ENCODE data around the gene ITGBL1. TPM values are rescaled to one million over a fixed set of nuclear protein-coding genes. Genes with fewer than 3 reads are reported as not detected.

ITGBL1 gene
- total RNA-seq, 2 experiments from 2014 or later, result not detected

GRCh38 chr13:101465877-101466276 lies 13.4 kb downstream of the ITGBL1 start:
- Histone ChIP-seq H3K4me3 (ENCODE audit: low read length) (no peak overlapping the region), H3K4me1 (ENCODE audit: insufficient read depth, low read length) (no peaks in the 10 kb centered on the region), H3K36me3 (ENCODE audit: insufficient read depth, low read length) (no peaks in the 10 kb centered on the region), H3K9me3 (ENCODE audit: control insufficient read depth in 1 of 2, insufficient read depth in 1 of 2, low read length in 2 of 2) (no peaks in the 10 kb centered on the region), H3K27ac (ENCODE audit: low read depth in 1 of 2, low read length in 2 of 2) (no peak overlapping the region), H3K27me3 (ENCODE audit: control insufficient read depth in 1 of 2, insufficient read depth in 2 of 2, low read length in 2 of 2) (peaks cover 4 to 5% of the 10 kb centered on the region in 2 experiments)
- ChIA-PET CTCF (no interaction called here), POLR2A (no interaction called here)
- DNase-seq (no peak), ATAC-seq (ENCODE audit: poor library complexity) (no peak)
- peaks cover 4% of the 10 kb centered on the region for H3K27me3 Mint-ChIP-seq
- no peak overlapping the region for H3K4me3 Mint-ChIP-seq
- no peaks in the 10 kb centered on the region for H3K36me3 Mint-ChIP-seq (ENCODE audit: low read depth)
- no peak for TF ChIP-seq CTCF (IDR thresholded peaks at IDR 0.05)
- intact Hi-C loops (cut with DNase I, micrococcal nuclease), result no loop called here
- H3K4me1 Mint-ChIP-seq (ENCODE audit: low read depth), result no peaks in the 10 kb centered on the region
- no peak overlapping the region for H3K27ac Mint-ChIP-seq
- H3K9me3 Mint-ChIP-seq, result no peaks in the 10 kb centered on the region

- peaks cover 4% of the 10 kb centered on the region for H3K27me3 Mint-ChIP-seq
- ATAC-seq (ENCODE audit: poor library complexity), result no peak
- no peak for DNase-seq
- no peaks in the 10 kb centered on the region for H3K4me1 Mint-ChIP-seq (ENCODE audit: low read depth)
- no peaks in the 10 kb centered on the region for H3K9me3 Mint-ChIP-seq
- Histone ChIP-seq H3K27me3 (ENCODE audit: control insufficient read depth in 1 of 2, insufficient read depth in 2 of 2, low read length in 2 of 2) (peaks cover 4 to 5% of the 10 kb centered on the region in 2 experiments), H3K4me3 (ENCODE audit: low read length) (no peak overlapping the region), H3K27ac (ENCODE audit: low read depth in 1 of 2, low read length in 2 of 2) (no peak overlapping the region), H3K4me1 (ENCODE audit: insufficient read depth, low read length) (no peaks in the 10 kb centered on the region), H3K9me3 (ENCODE audit: control insufficient read depth in 1 of 2, insufficient read depth in 1 of 2, low read length in 2 of 2) (no peaks in the 10 kb centered on the region), H3K36me3 (ENCODE audit: insufficient read depth, low read length) (no peaks in the 10 kb centered on the region)
- TF ChIP-seq CTCF (IDR thresholded peaks at IDR 0.05), result no peak
- POLR2A ChIA-PET, result no interaction called here
- intact Hi-C loops (cut with DNase I, micrococcal nuclease), result no loop called here
- CTCF ChIA-PET, result no interaction called here
- no peak overlapping the region for H3K4me3 Mint-ChIP-seq
- no peaks in the 10 kb centered on the region for H3K36me3 Mint-ChIP-seq (ENCODE audit: low read depth)
- no peak overlapping the region for H3K27ac Mint-ChIP-seq
These were observed 14.9 kb downstream of the ITGBL1 start for GRCh38 chr13:101467415-101467814.

GRCh38 chr13:101473458-101473857 lies 21.0 kb downstream of the ITGBL1 start:
- no peak for ATAC-seq (ENCODE audit: poor library complexity)
- Mint-ChIP-seq H3K27ac (no peak overlapping the region), H3K4me3 (no peak overlapping the region), H3K36me3 (ENCODE audit: low read depth) (no peaks in the 10 kb centered on the region), H3K27me3 (peaks cover 7% of the 10 kb centered on the region), H3K9me3 (no peaks in the 10 kb centered on the region), H3K4me1 (ENCODE audit: low read depth) (no peaks in the 10 kb centered on the region)
- no peaks in the 10 kb centered on the region for H3K4me1 ChIP-seq (ENCODE audit: insufficient read depth, low read length)
- TF ChIP-seq CTCF (IDR thresholded peaks at IDR 0.05), result no peak
- no peaks in the 10 kb centered on the region for H3K9me3 ChIP-seq (ENCODE audit: control insufficient read depth in 1 of 2, insufficient read depth in 1 of 2, low read length in 2 of 2)
- H3K36me3 ChIP-seq (ENCODE audit: insufficient read depth, low read length), result no peaks in the 10 kb centered on the region
- ChIA-PET POLR2A (no interaction called here), CTCF (no interaction called here)
- intact Hi-C loops (cut with DNase I, micrococcal nuclease), result no loop called here
- peaks cover 0 to 6% of the 10 kb centered on the region in 2 experiments for H3K27me3 ChIP-seq (ENCODE audit: control insufficient read depth in 1 of 2, insufficient read depth in 2 of 2, low read length in 2 of 2)
- no peak overlapping the region for H3K27ac ChIP-seq (ENCODE audit: low read depth in 1 of 2, low read length in 2 of 2)
- no peak for DNase-seq
- no peak overlapping the region for H3K4me3 ChIP-seq (ENCODE audit: low read length)
